Tibial artery (tissue), 4 donors: ENCODE data around the gene PTPN7.
A peak's percentile ranks its signal among the peaks of the same experiment; 100 is the strongest.
"Not testable (repeated sequence)": the region's sequence is repeated elsewhere in the genome, so short reads cannot be mapped to it uniquely, and the experiment has no call there.

Experiments used
- DNase-seq, 2 donors: peaks; one replicate each; pipeline ENCODE4 v3.0.0-alpha.2; 2019
- H3K27ac ChIP-seq, 2 donors: fragments of 200-600 bp; sonication (generic) in 1 of 2; 1 replicate in 1 of 2; 2 replicates in 1 of 2; pipeline ENCODE4 v1.5.1; 2018 to 2019; ENCODE audit warnings: mild to moderate bottlenecking in 1 of 2
- H3K27me3 ChIP-seq, 2 donors: fragments of 200-600 bp; sonication (generic) in 1 of 2; one replicate each; pipeline versions ENCODE4 v1.5.1 to v1.6.0; 2016 to 2019
- H3K36me3 ChIP-seq, 3 donors: fragments of 200-600 bp; sonication (generic) in 2 of 3; one replicate each; pipeline ENCODE4 v1.5.1; 2016 to 2019; ENCODE audit warnings: mild to moderate bottlenecking in 2 of 3
- H3K4me1 ChIP-seq, 4 donors: fragments of 200-600 bp; sonication (generic) in 2 of 4; 1 replicate in 3 of 4; 2 replicates in 1 of 4; pipeline ENCODE4 v1.5.1; 2016 to 2019
- H3K4me3 ChIP-seq, 2 donors: fragments of 200-600 bp; sonication (generic) in 1 of 2; 1 replicate in 1 of 2; 2 replicates in 1 of 2; pipeline ENCODE4 v1.5.1; 2018 to 2019; ENCODE audit warnings: mild to moderate bottlenecking in 2 of 2
- H3K9me3 ChIP-seq, 3 donors: fragments of 200-600 bp; sonication (generic) in 1 of 3; one replicate each; pipeline ENCODE4 v1.5.1; 2016 to 2019
- CTCF ChIP-seq, 2 experiments: fragments of 200-600 bp in 1 of 2; fragments of 450-650 bp in 1 of 2; IDR thresholded peaks; one replicate each; pipeline ENCODE4 v1.5.1; 2017 to 2019; ENCODE audit warnings: antibody characterized with exemption in 2 of 2, mild to moderate bottlenecking in 1 of 2, moderate library complexity in 1 of 2
- intact Hi-C: fragments of 100-400 bp; cut with DNase I; formaldehyde crosslinking; loops from one replicate; pipeline ENCODE4 v1.15.0; 2023; ENCODE audit warnings: low total_unique reads

The PTPN7 gene

GRCh38 chr1:202150187-202150586 lies 10.2 kb downstream of the PTPN7 start:
- DNase-seq = no peak
- Histone ChIP-seq H3K4me3 (no peak overlapping the region), H3K4me1 (peaks cover 0 to 11% (median 3%) of the 10 kb centered on the region in 4 donors), H3K36me3 (no peaks in the 10 kb centered on the region), H3K27me3 (peaks cover 0 to 11% of the 10 kb centered on the region in 2 donors), H3K9me3 (no peaks in the 10 kb centered on the region), H3K27ac (no peak overlapping the region)
- intact Hi-C loops = no loop called here
- TF ChIP-seq CTCF (IDR thresholded peaks at IDR 0.05) = no peak

- peaks cover 0 to 6% (median 3%) of the 10 kb centered on the region in 4 donors for H3K4me1 ChIP-seq
- DNase-seq = no peak
- H3K4me3 ChIP-seq = no peak overlapping the region
- H3K27ac ChIP-seq = no peak overlapping the region
- peaks cover 0 to 11% of the 10 kb centered on the region in 2 donors for H3K27me3 ChIP-seq
- no peaks in the 10 kb centered on the region for H3K36me3 ChIP-seq
- intact Hi-C loops = loop anchor here (10.0 kb wide), 1 partner anchor 265 kb away; the partner anchor contains the start of gene SHISA4
- no peaks in the 10 kb centered on the region for H3K9me3 ChIP-seq
- TF ChIP-seq CTCF (IDR thresholded peaks at IDR 0.05) = no peak
These were observed 10.8 kb downstream of the PTPN7 start for GRCh38 chr1:202149566-202149965.

GRCh38 chr1:202148391-202148790 lies 12.0 kb downstream of the PTPN7 start:
- intact Hi-C loops = loop anchor here (10.0 kb wide), 1 partner anchor 264 kb away; the partner anchor contains the start of gene SHISA4
- Histone ChIP-seq H3K9me3 (no peaks in the 10 kb centered on the region), H3K36me3 (no peaks in the 10 kb centered on the region), H3K4me1 (peaks cover 0 to 7% (median 3%) of the 10 kb centered on the region in 4 donors), H3K27me3 (peaks cover 0 to 3% of the 10 kb centered on the region in 2 donors), H3K4me3 (no peak overlapping the region), H3K27ac (no peak overlapping the region)
- no peak for TF ChIP-seq CTCF (IDR thresholded peaks at IDR 0.05)
- no peak for DNase-seq

- intact Hi-C loops = loop anchor here (10.0 kb wide), 1 partner anchor 262 kb away; the partner anchor contains the start of gene SHISA4
- no peaks in the 10 kb centered on the region for H3K9me3 ChIP-seq
These were observed 13.4 kb downstream of the PTPN7 start for GRCh38 chr1:202146993-202147392.

GRCh38 chr1:202146279-202146678 lies 14.1 kb downstream of the PTPN7 start:
- DNase-seq = no peak
- Histone ChIP-seq H3K27ac (no peak overlapping the region), H3K36me3 (no peaks in the 10 kb centered on the region), H3K27me3 (no peaks in the 10 kb centered on the region), H3K9me3 (no peaks in the 10 kb centered on the region), H3K4me3 (no peak overlapping the region), H3K4me1 (peaks cover 0 to 28% (median 20%) of the 10 kb centered on the region in 4 donors)
- intact Hi-C loops = loop anchor here (10.0 kb wide), 1 partner anchor 261 kb away; the partner anchor contains the start of gene SHISA4
- TF ChIP-seq CTCF (IDR thresholded peaks at IDR 0.05) = no peak

More at GRCh38 chr1:202146993-202147392, 13.4 kb downstream of the PTPN7 start:
- H3K4me3 ChIP-seq = no peak overlapping the region
- H3K27me3 ChIP-seq = no peaks in the 10 kb centered on the region
- DNase-seq = no peak
- no peak overlapping the region for H3K27ac ChIP-seq
- H3K36me3 ChIP-seq = no peaks in the 10 kb centered on the region
- TF ChIP-seq CTCF (IDR thresholded peaks at IDR 0.05) = no peak
- H3K4me1 ChIP-seq = peaks cover 0 to 21% (median 13%) of the 10 kb centered on the region in 4 donors

- not testable (repeated sequence) for DNase-seq, H3K36me3 ChIP-seq, H3K27me3 ChIP-seq, H3K9me3 ChIP-seq
- Histone ChIP-seq H3K4me3 (peak overlapping the region in 1 of 2 donors; percentile 96), H3K27ac (peak overlapping the region in 1 of 2 donors; percentile 93), H3K4me1 (peaks cover 0 to 33% (median 23%) of the 10 kb centered on the region in 4 donors)
- intact Hi-C loops = loop anchor here (10.0 kb wide), 1 partner anchor 261 kb away; the partner anchor contains the start of gene SHISA4
These were observed 14.7 kb downstream of the PTPN7 start for GRCh38 chr1:202145744-202146140.
